ENCODE results near the gene PLCD4.

DNA sequence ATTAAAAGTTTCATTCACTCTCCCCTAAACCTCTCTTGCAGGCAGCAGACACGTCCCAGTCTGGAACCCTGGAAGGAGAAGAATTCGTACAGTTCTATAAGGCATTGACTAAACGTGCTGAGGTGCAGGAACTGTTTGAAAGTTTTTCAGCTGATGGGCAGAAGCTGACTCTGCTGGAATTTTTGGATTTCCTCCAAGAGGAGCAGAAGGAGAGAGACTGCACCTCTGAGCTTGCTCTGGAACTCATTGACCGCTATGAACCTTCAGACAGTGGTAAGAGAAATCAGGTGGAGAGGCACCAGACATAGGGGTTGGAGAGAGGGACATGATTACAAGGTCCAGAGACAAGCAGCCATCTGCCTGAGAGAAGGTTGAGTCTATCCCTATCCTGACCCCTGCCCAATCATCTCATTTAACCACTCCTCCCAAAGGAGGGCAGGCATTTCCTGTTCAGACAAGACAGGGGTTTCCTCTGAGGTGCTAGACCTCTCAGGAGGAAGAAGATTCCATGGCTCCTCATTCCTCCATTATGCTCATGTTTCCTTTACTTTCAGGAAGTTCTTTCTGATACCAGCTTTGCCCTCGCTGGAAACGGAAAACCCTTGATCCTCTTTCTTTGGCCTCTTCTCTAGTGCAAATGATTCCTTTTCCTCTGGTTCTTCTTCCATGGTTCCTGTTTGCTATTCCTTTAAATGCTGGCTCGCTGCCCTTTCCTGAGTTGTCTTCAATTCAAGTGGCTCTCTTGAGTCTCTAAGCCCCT lies 15.1 kb downstream of the PLCD4 start:
- no peak for TF ChIP-seq POLR2A (IDR thresholded peaks at IDR 0.05)
- TF ChIP-seq EP300 (IDR thresholded peaks at IDR 0.05) = no peak

Measured in suprapubic skin (tissue), 2 donors.